ENCODE results near the gene SEMA4B. TPM values are rescaled to one million over a fixed set of nuclear protein-coding genes. Genes with fewer than 3 reads are reported as not detected.

SEMA4B gene
- total RNA-seq, 1 experiment from 2014 or later = 38.6 TPM

DNA sequence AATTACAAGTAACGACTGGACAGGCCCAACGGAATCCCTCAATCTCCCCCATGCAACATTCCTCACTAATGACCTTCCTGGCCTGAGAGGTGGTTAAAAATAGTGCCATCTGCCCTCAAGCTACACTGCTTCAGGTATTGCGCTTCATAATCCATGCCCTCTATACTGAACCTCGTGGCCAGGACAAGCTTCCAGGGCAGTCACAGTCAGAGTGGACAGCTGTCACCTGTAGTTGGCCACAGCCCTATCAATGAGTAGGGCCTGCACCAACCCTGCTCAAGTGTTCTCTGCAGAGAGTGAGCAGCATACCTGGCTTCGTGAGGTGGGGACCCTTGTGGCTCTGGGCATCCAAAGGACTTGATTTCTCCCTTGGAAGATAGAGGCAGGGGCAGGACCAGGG, 46.9 kb upstream of the SEMA4B start:
- POLR2A ChIA-PET = no interaction called here

DNA sequence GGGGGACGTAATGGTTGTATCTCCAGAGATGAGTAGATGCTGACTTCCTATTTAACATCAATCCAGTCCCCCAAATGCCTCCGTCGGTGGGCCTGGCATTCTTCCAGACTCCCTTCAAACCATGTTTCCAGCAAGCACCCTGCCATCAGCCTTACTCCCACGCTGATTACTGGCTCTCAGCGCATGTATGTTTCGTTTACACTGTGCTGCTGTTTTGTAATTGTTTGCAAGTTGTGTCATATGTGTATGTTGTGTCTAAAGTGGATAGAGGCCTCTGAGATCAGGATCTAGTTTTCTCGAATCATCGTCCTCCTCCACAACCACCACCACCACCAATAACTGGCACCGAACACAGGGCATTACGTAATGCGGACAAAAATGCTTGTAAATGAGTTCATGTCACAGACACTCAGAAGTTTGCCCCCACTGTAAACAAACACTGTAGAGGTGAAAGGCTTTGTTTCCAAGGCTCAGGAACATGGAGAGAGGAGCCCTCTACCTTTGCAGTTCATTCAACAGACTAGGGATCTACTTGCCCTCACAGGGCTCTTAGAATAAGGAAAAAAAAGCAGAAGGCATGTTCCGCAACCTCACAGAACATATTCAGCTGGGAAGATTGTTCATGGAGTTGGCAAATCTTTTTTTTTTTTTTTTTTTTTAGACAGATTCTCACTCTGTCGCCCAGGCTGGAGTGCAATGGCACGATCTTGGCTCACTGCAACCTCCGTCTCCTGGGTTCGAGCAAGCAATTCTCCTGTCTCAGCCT, 46.1 kb upstream of the SEMA4B start:
- CTCF ChIA-PET = interaction anchor here (0.9 to 1.1 kb wide), 3 partner anchors 41 to 315 kb away, joined by 3 to 4 read pairs (median 3); no protein-coding TSS in a partner anchor
- peak; percentile 69 for DNase-seq (ENCODE audit: unreplicated experiment)
- POLR2A ChIA-PET = interaction anchor here (0.8 kb wide), 1 partner anchor 66 kb away, joined by 3 read pairs; no protein-coding TSS in a partner anchor
- Mint-ChIP-seq H3K27me3 (ENCODE audit: insufficient read depth, unreplicated experiment) (no peaks in the 10 kb centered on the region), H3K36me3 (ENCODE audit: insufficient read depth, unreplicated experiment) (no peaks in the 10 kb centered on the region), H3K4me3 (ENCODE audit: unreplicated experiment) (no peak overlapping the region), H3K4me1 (ENCODE audit: insufficient read depth, unreplicated experiment) (peaks cover 22% of the 10 kb centered on the region), H3K27ac (ENCODE audit: low read depth, unreplicated experiment) (no peak overlapping the region), H3K9me3 (ENCODE audit: unreplicated experiment) (no peaks in the 10 kb centered on the region)
- TF ChIP-seq, protein P1, sequence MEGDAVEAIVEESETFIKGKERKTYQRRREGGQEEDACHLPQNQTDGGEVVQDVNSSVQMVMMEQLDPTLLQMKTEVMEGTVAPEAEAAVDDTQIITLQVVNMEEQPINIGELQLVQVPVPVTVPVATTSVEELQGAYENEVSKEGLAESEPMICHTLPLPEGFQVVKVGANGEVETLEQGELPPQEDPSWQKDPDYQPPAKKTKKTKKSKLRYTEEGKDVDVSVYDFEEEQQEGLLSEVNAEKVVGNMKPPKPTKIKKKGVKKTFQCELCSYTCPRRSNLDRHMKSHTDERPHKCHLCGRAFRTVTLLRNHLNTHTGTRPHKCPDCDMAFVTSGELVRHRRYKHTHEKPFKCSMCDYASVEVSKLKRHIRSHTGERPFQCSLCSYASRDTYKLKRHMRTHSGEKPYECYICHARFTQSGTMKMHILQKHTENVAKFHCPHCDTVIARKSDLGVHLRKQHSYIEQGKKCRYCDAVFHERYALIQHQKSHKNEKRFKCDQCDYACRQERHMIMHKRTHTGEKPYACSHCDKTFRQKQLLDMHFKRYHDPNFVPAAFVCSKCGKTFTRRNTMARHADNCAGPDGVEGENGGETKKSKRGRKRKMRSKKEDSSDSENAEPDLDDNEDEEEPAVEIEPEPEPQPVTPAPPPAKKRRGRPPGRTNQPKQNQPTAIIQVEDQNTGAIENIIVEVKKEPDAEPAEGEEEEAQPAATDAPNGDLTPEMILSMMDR (IDR thresholded peaks at IDR 0.05; ENCODE audit: unreplicated experiment) = no peak
- BruUV-seq (replicated peaks) = no TSS peak
- intact Hi-C loops (cut with micrococcal nuclease) = no loop called here

More for the DNA sequence above, 46.9 kb upstream of the SEMA4B start:
- Mint-ChIP-seq H3K9me3 (ENCODE audit: unreplicated experiment) (no peaks in the 10 kb centered on the region), H3K4me1 (ENCODE audit: insufficient read depth, unreplicated experiment) (peaks cover 22% of the 10 kb centered on the region), H3K27ac (ENCODE audit: low read depth, unreplicated experiment) (no peak overlapping the region), H3K4me3 (ENCODE audit: unreplicated experiment) (no peak overlapping the region), H3K27me3 (ENCODE audit: insufficient read depth, unreplicated experiment) (no peaks in the 10 kb centered on the region), H3K36me3 (ENCODE audit: insufficient read depth, unreplicated experiment) (no peaks in the 10 kb centered on the region)
- no peak for DNase-seq (ENCODE audit: unreplicated experiment)
- BruUV-seq (replicated peaks) = no TSS peak
- TF ChIP-seq, protein P1 (IDR thresholded peaks at IDR 0.05; ENCODE audit: unreplicated experiment) = no peak
- CTCF ChIA-PET = interaction anchor here (0.6 to 1.6 kb wide), 5 partner anchors 10 to 72 kb away, joined by 3 to 6 read pairs (median 3); no protein-coding TSS in a partner anchor
- intact Hi-C loops (cut with micrococcal nuclease) = no loop called here

DNA sequence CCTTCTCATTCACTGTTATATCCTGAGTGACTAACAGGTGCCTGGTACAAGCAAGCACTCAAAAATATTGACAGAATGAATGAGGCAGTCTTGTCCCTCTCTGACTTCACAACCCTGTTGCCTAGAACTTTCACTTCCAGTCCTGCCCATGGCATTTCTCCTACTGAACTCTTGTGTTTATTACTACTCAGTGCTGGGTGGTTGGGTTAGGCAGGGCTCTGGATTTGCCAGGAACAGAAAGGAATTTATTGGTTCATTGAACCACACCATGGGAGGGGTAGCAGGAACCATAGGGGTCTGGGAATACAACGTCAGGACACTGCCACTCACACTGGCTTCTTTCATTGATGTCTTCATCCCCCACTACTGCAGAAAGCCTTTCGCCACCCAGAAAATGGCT, 41.9 kb upstream of the SEMA4B start:
- Mint-ChIP-seq H3K36me3 (ENCODE audit: insufficient read depth, unreplicated experiment) (no peaks in the 10 kb centered on the region), H3K27ac (ENCODE audit: low read depth, unreplicated experiment) (no peak overlapping the region), H3K27me3 (ENCODE audit: insufficient read depth, unreplicated experiment) (no peaks in the 10 kb centered on the region), H3K4me3 (ENCODE audit: unreplicated experiment) (no peak overlapping the region), H3K9me3 (ENCODE audit: unreplicated experiment) (no peaks in the 10 kb centered on the region), H3K4me1 (ENCODE audit: insufficient read depth, unreplicated experiment) (peaks cover 35% of the 10 kb centered on the region)
- TF ChIP-seq, protein P1 (IDR thresholded peaks at IDR 0.05; ENCODE audit: unreplicated experiment) = no peak
- intact Hi-C loops (cut with micrococcal nuclease) = no loop called here
- POLR2A ChIA-PET = interaction anchor here (0.6 to 1.3 kb wide), 2 partner anchors 25 to 58 kb away, joined by 3 read pairs; no protein-coding TSS in a partner anchor
- CTCF ChIA-PET = interaction anchor here (0.6 to 0.7 kb wide), 2 partner anchors 35 to 37 kb away, joined by 3 read pairs; no protein-coding TSS in a partner anchor
- no TSS peak for BruUV-seq (replicated peaks)
- no peak for DNase-seq (ENCODE audit: unreplicated experiment)

Data from MCF 10A (cell line).